Measurements from ENCODE around the gene CHERP. TPM values are rescaled to one million over a fixed set of nuclear protein-coding genes. Genes with fewer than 3 reads are reported as not detected.

The CHERP gene
- total and polyA plus RNA-seq, 2 of the 8 experiments (the other 6 are each of a cell fraction or from before 2014, with no cell fraction given) = 13.9 to 73.7 TPM

DNA sequence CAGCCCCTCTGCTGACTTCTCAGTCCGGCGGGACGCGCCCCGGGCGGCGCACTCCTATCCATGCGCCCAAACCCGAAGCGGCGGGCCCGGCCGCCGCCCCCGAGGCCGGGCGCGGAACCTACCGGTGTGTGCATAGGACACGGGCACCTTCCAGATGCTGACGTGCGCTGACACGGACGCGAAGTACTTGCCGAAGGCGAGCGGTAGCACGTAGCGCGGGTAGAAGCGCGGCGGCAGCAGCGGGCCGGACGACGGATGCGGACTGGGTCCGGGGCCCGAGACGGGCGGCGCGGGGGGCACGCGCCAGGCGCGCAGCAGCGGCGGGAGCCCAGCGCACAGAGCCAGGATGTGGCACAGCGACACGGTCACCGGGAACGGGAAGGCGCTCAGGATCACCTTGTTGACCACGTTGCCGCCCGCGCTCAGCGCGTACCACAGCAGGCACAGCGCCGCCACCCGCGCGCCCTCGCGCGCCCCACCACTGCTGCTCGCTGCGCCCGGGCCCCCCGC is 29.6 kb upstream of the CHERP start (continued):
- TF ChIP-seq EGR1 (IDR thresholded peaks at IDR 0.05; ENCODE audit: borderline replicate concordance, low read depth, low read length) (no peak), RBBP5 (IDR thresholded peaks at IDR 0.05; ENCODE audit: borderline replicate concordance, low read depth, low read length) (0 out of 2 replicates have a peak, but pooled peaks have one; percentile 55), TAF1 (IDR thresholded peaks at IDR 0.05; ENCODE audit: low read depth, low read length) (no peak), GABPA (IDR thresholded peaks at IDR 0.05; ENCODE audit: borderline replicate concordance, insufficient read depth, low read length) (0 out of 2 replicates have a peak, but pooled peaks have one; percentile 41), CHD1 (IDR thresholded peaks at IDR 0.05; ENCODE audit: low read depth, low read length) (no peak)
- TF ChIP-seq, protein P1, sequence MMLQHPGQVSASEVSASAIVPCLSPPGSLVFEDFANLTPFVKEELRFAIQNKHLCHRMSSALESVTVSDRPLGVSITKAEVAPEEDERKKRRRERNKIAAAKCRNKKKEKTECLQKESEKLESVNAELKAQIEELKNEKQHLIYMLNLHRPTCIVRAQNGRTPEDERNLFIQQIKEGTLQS (IDR thresholded peaks at IDR 0.05; ENCODE audit: insufficient read depth, low read depth, low read length) = no peak

Data from H1 (cell line).